IMR-90 (cell line): ENCODE data around the gene ATP8B3.

ENCODE experiments used
- BHLHE40 ChIP-seq: fragments of 150-350 bp; IDR thresholded peaks from 2 replicates; pipeline ENCODE4 v1.6.1; 2016; ENCODE audit warnings: mild to moderate bottlenecking, low read depth, low read length
- CTCF ChIP-seq: conservative IDR thresholded peaks from 2 replicates; pipeline ENCODE4 v1.5.1; 2012; ENCODE audit warnings: mild to moderate bottlenecking, low read depth, low read length, improper control_type of control experiment
- MAFK ChIP-seq: IDR thresholded peaks from 2 replicates; pipeline ENCODE4 v1.6.1; 2012; ENCODE audit warnings: low read depth, low read length, improper control_type of control experiment
- MAZ ChIP-seq: IDR thresholded peaks from 2 replicates; pipeline ENCODE4 v1.6.1; 2012; ENCODE audit warnings: low read depth, mild to moderate bottlenecking, low read length, improper control_type of control experiment, moderate library complexity, borderline replicate concordance
- MXI1 ChIP-seq: IDR thresholded peaks from 2 replicates; pipeline ENCODE4 v1.6.1; 2012; ENCODE audit warnings: low read depth, mild to moderate bottlenecking, low read length, moderate library complexity, borderline replicate concordance
- POLR2A ChIP-seq: IDR thresholded peaks from 2 replicates; pipeline ENCODE4 v1.6.1; 2012; ENCODE audit warnings: mild to moderate bottlenecking, low read depth, low read length
- RAD21 ChIP-seq: IDR thresholded peaks from 2 replicates; pipeline ENCODE4 v1.6.1; 2012; ENCODE audit warnings: low read length, improper control_type of control experiment
- RFX5 ChIP-seq: IDR thresholded peaks from 2 replicates; pipeline ENCODE4 v1.8.0; 2012; ENCODE audit warnings: low read depth, mild to moderate bottlenecking, low read length, moderate library complexity
- SMC3 ChIP-seq: fragments of 150-350 bp; IDR thresholded peaks from 2 replicates; pipeline ENCODE4 v1.6.1; 2016; ENCODE audit warnings: low read depth, mild to moderate bottlenecking, antibody characterized with exemption, low read length, moderate library complexity
- USF2 ChIP-seq: fragments of 150-350 bp; IDR thresholded peaks from 2 replicates; pipeline ENCODE4 v1.6.1; 2017; ENCODE audit warnings: mild to moderate bottlenecking, antibody characterized with exemption, low read length, low read depth
- TF ChIP-seq, protein P1 (sequence below): fragments of 150-350 bp; IDR thresholded peaks from 2 replicates; pipeline ENCODE4 v1.6.1; 2016; ENCODE audit warnings: low read depth, mild to moderate bottlenecking, low read length, moderate library complexity, borderline replicate concordance

DNA sequence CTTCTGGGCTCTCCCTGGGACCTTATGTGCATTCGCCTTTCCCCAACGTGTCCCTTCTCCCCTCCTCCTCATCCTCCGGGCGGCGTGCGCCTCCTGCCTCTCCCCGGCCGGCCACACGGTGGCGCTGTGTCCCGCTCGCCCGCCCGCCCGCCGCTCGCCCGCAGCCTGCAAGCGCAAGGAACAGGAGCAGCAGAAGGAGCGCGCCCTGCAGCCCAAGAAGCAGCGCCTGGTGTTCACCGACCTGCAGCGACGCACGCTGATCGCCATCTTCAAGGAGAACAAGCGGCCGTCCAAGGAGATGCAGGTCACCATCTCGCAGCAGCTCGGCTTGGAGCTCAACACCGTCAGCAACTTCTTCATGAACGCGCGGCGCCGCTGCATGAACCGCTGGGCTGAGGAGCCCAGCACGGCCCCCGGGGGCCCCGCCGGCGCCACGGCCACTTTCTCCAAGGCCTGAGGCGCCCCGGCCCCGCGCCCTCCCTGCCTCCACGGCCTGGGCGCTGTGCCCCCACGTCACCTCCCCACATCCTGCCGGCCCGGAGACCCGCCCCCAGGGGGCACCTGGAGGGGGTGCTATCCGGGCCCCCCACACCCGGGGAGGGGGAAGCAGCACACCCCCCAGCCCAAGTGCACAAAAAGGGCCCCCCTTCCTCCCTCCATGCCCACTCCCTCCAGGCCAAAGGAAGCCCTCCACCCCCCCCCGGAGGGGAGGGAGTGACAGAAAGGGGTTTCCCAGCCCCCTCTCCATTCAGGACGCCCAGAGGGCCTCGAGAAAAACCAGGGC is 36.9 kb downstream of the ATP8B3 start:
- TF ChIP-seq MAFK (no peak), CTCF (peak; percentile 26; the same call in 1 of the 2 replicates), RAD21 (no peak), POLR2A (no peak), BHLHE40 (no peak), RFX5 (no peak), SMC3 (no peak), USF2 (no peak), MXI1 (no peak), MAZ (no peak)
- TF ChIP-seq, protein P1, sequence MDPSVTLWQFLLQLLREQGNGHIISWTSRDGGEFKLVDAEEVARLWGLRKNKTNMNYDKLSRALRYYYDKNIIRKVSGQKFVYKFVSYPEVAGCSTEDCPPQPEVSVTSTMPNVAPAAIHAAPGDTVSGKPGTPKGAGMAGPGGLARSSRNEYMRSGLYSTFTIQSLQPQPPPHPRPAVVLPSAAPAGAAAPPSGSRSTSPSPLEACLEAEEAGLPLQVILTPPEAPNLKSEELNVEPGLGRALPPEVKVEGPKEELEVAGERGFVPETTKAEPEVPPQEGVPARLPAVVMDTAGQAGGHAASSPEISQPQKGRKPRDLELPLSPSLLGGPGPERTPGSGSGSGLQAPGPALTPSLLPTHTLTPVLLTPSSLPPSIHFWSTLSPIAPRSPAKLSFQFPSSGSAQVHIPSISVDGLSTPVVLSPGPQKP: no peak
